Measurements from ENCODE around the gene SLC47A2. TPM values are rescaled to one million over a fixed set of nuclear protein-coding genes. Genes with fewer than 3 reads are reported as not detected.

The SLC47A2 gene
- total RNA-seq, 2 donors from 2014 or later, result not detected

DNA sequence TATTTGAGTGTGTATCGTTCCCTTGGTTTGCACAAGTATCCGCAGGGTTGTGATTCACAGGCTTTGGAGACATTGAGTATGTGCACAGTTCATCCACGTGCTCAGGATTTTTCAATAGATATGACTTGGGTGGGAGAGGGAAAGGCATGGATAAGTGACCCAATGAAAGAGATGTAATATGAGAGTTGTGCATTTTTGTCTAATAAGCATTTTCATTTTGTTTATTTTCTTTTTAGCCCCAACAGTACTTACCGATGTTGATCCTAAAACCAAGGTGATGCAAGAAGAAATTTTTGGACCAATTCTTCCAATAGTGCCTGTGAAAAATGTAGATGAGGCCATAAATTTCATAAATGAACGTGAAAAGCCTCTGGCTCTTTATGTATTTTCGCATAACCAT lies 53.3 kb downstream of the SLC47A2 start:
- no peak overlapping the region for H3K27ac ChIP-seq
- peaks cover 7% of the 10 kb centered on the region for H3K4me1 ChIP-seq (replicated peaks)
- no peaks in the 10 kb centered on the region for H3K27me3 ChIP-seq (replicated peaks; ENCODE audit: insufficient read depth)
- no peaks in the 10 kb centered on the region for H3K36me3 ChIP-seq
- TF ChIP-seq POLR2A (IDR thresholded peaks at IDR 0.05) (no peak), POLR2AphosphoS5 (IDR thresholded peaks at IDR 0.05) (no peak)
- TF ChIP-seq, protein P1, sequence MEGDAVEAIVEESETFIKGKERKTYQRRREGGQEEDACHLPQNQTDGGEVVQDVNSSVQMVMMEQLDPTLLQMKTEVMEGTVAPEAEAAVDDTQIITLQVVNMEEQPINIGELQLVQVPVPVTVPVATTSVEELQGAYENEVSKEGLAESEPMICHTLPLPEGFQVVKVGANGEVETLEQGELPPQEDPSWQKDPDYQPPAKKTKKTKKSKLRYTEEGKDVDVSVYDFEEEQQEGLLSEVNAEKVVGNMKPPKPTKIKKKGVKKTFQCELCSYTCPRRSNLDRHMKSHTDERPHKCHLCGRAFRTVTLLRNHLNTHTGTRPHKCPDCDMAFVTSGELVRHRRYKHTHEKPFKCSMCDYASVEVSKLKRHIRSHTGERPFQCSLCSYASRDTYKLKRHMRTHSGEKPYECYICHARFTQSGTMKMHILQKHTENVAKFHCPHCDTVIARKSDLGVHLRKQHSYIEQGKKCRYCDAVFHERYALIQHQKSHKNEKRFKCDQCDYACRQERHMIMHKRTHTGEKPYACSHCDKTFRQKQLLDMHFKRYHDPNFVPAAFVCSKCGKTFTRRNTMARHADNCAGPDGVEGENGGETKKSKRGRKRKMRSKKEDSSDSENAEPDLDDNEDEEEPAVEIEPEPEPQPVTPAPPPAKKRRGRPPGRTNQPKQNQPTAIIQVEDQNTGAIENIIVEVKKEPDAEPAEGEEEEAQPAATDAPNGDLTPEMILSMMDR (IDR thresholded peaks at IDR 0.05), result no peak
- H3K9me3 ChIP-seq, result no peaks in the 10 kb centered on the region
- 89% methylated on average over 6 of the region's 6 CpGs for WGBS
- no peak overlapping the region for H3K4me3 ChIP-seq
- intact Hi-C loops (cut with DNase I), result no loop called here
- DNase-seq (ENCODE audit: low spot score), result no peak

DNA sequence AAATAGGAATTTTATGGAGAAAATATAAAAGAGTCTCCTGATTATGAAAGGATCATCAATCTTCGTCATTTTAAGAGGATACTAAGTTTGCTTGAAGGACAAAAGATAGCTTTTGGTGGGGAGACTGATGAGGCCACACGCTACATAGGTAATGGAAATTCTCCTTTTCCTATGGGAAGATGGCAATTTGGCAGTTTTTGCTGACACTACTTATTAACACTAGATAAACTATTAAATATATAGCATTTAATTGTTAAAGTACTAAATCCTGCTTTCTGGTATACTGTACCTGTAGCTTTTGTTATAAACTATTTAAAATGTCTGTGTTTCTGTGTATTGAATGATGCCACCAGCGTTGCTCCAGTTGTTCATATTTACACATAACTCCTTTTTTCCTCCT lies 55.3 kb downstream of the SLC47A2 start:
- intact Hi-C loops (cut with DNase I), result no loop called here
- Histone ChIP-seq H3K27me3 (replicated peaks; ENCODE audit: insufficient read depth) (no peaks in the 10 kb centered on the region), H3K4me1 (replicated peaks) (peaks cover 11% of the 10 kb centered on the region), H3K27ac (peak overlapping the region; percentile 9 to 67), H3K36me3 (no peaks in the 10 kb centered on the region), H3K4me3 (no peak overlapping the region), H3K9me3 (no peaks in the 10 kb centered on the region)
- TF ChIP-seq POLR2AphosphoS5 (IDR thresholded peaks at IDR 0.05), result no peak
- TF ChIP-seq, protein P1 (IDR thresholded peaks at IDR 0.05), result no peak
- TF ChIP-seq POLR2A (IDR thresholded peaks at IDR 0.05), result no peak
- no peak for DNase-seq (ENCODE audit: low spot score)
- WGBS, result 84% methylated on average over 3 of the region's 3 CpGs

DNA sequence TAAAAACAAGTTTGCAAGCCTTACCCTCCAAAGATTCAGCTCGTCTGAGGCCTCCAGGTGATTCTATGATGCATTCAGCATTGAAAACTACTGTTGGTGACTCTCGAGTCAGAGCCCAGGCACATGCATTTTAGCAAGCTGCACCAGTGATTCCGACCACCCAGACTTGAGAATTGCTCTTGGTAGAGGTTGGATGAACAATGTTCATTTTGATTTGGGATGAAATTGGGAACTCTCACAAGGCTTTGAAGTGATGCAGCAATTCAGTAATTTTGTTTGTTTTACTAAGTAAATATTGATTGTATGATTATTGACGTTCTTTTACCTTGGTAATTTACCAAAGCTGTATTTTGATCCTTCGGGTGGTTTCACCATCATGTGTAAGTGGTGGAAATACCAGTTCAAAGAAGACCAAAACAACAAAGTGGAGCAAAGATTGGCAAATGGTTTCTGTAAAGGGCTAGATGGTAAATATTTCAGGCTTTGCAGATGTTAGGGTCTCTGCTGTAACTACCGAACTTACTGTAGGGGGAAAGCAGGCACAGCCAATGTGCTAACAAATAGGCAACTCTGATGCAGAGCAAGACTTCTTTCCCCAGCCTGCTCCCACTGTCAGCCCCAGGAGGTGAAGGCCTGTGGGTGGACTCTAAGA lies 56.0 kb downstream of the SLC47A2 start:
- Histone ChIP-seq H3K36me3 (no peaks in the 10 kb centered on the region), H3K27me3 (replicated peaks; ENCODE audit: insufficient read depth) (no peaks in the 10 kb centered on the region), H3K9me3 (no peaks in the 10 kb centered on the region), H3K27ac (peak overlapping the region; percentile 9 to 67), H3K4me1 (replicated peaks) (peaks cover 11% of the 10 kb centered on the region), H3K4me3 (no peak overlapping the region)
- intact Hi-C loops (cut with DNase I), result no loop called here
- no peak for DNase-seq (ENCODE audit: low spot score)
- WGBS, result 54% methylated on average over 6 of the region's 6 CpGs
- peak; percentile 64 for TF ChIP-seq POLR2AphosphoS5 (IDR thresholded peaks at IDR 0.05)
- no peak for TF ChIP-seq POLR2A (IDR thresholded peaks at IDR 0.05)

DNA sequence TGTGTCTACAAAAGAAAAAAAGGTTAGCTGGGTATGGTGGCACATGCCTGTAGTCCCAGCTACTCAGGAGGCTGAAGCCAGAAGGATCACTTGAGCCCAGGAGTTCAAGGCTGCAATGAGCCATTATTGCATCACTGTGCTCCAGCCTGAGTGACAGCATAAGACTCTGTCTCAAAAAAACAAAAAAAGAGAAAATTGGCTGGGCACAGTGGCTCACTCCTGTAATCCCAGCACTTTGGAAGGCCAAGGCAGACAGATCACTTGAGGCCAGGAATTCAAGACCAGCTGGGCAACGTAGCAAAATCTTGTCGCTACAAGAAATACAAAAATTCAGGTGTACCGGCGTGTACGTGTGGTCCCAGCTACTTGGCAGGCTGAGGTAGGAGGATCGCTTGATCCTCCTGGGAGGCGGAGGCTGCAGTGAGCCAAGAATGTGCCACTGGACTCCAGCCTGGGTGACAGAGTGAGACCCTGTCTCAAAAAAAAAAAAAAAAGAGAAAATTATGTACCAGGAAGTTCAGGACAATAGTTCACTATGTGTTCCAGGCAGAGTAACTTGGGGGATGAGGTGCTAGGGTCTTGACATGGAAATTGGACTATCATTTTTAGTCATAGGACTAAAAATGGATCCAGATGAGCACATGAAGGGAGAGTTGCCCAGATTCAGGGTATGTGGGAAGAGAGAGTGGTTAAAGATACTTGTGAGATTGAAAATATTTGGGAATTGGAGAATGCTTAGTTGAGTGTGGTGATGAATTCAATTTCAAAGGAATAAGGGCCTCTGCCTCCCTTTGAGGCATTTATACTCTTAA lies 56.8 kb downstream of the SLC47A2 start:
- Histone ChIP-seq H3K4me1 (replicated peaks) (peaks cover 11% of the 10 kb centered on the region), H3K9me3 (no peaks in the 10 kb centered on the region), H3K27me3 (replicated peaks; ENCODE audit: insufficient read depth) (no peaks in the 10 kb centered on the region), H3K4me3 (no peak overlapping the region), H3K27ac (peak overlapping the region; percentile 3 to 67), H3K36me3 (no peaks in the 10 kb centered on the region)
- TF ChIP-seq POLR2AphosphoS5 (IDR thresholded peaks at IDR 0.05), result peak; percentile 71
- TF ChIP-seq, protein P1 (IDR thresholded peaks at IDR 0.05), result no peak
- DNase-seq (ENCODE audit: low spot score), result peak; percentile 74
- 61% methylated on average over 7 of the region's 7 CpGs for WGBS
- intact Hi-C loops (cut with DNase I), result no loop called here

DNA sequence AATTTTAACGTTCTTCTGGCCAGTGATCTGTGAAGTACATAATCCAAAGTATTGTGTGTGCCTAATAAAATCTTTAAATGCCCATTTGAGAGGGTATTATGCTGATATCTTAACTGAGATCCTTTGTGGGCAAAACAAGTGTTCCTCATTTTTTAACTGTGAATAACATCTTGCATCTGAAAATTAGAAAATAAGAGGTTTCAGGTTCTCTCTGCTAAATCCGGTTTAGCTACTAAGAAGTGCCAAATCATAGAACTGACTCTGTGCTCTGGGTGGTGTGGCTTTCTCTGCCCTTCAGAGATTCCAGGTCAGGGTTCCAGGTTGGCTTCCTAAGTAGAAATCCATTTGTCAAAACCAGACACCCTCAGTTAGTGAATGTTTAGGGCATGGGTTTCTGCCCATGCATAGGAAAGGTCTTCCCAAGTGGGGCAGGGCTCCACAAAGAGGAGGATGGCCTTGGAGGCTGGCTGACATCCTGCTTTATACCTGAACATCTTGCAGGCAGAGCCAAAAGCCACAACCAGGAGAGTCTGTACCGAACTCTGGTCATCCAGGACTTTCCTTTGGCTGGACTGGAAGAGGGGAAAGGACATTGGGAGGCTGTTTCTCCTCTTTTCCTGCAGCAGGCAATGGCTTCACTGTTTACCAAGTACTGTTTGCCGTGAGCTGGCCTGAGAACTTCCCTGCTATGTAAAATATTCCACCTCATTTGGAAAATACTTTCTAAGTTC lies 59.4 kb downstream of the SLC47A2 start:
- Histone ChIP-seq H3K36me3 (peaks cover 0 to 7% of the 10 kb centered on the region in 2 donors), H3K9me3 (no peaks in the 10 kb centered on the region), H3K27me3 (replicated peaks; ENCODE audit: insufficient read depth) (no peaks in the 10 kb centered on the region), H3K27ac (peak overlapping the region; percentile 26 to 67), H3K4me3 (no peak overlapping the region), H3K4me1 (replicated peaks) (peaks cover 17% of the 10 kb centered on the region)
- DNase-seq (ENCODE audit: low spot score), result no peak
- TF ChIP-seq, protein P1 (IDR thresholded peaks at IDR 0.05), result no peak
- TF ChIP-seq POLR2AphosphoS5 (IDR thresholded peaks at IDR 0.05) (peak; percentile 47), POLR2A (IDR thresholded peaks at IDR 0.05) (no peak)
- intact Hi-C loops (cut with DNase I), result no loop called here
- 26% methylated on average over 4 of the region's 4 CpGs for WGBS
